Pancreas (tissue), 10 donors: ENCODE data around the gene METTL6. TPM values are rescaled to one million over a fixed set of nuclear protein-coding genes. Genes with fewer than 3 reads are reported as not detected.
A peak's percentile ranks its signal among the peaks of the same experiment; 100 is the strongest.

Experiments
- ATAC-seq, 4 donors: fragments of 200-7000 bp; cut with Tn5 transposase; one replicate each; pipeline versions ENCODE4 v1.8.0 to v1.9.1; 2020; ENCODE audit warnings: mild to moderate bottlenecking in 4 of 4, moderate library complexity in 4 of 4
- DNase-seq, 6 donors: peaks; one replicate each; pipeline ENCODE4 v3.0.0-alpha.2; 2020
- FAIRE-seq: peaks from 2 replicates; lab custom pipeline; 2012; peaks lifted over from hg19 to GRCh38; lab: Jason Lieb, UNC
- H3K27ac ChIP-seq, 4 donors: fragments of 200-600 bp; sonication (generic); 1 replicate in 3 of 4; 2 replicates in 1 of 4; pipeline versions ENCODE4 v1.5.0 to v1.8.0; 2020
- H3K27me3 ChIP-seq, 4 donors: fragments of 200-600 bp; one replicate each; pipeline ENCODE4 v1.8.0; 2021
- H3K36me3 ChIP-seq, 3 donors: fragments of 200-600 bp; sonication (generic) in 1 of 3; one replicate each; pipeline versions ENCODE4 v1.5.0 to v1.8.0; 2020 to 2021
- H3K4me1 ChIP-seq, 3 donors: fragments of 200-600 bp; one replicate each; pipeline ENCODE4 v1.8.0; 2021
- H3K4me3 ChIP-seq, 4 donors: fragments of 200-600 bp; sonication (generic) in 2 of 4; one replicate each; pipeline versions ENCODE4 v1.5.0 to v1.8.0; 2020 to 2021
- H3K9me3 ChIP-seq, 4 donors: fragments of 200-600 bp; one replicate each; pipeline ENCODE4 v1.8.0; 2021
- CTCF ChIP-seq, 4 donors: fragments of 200-600 bp; sonication (generic) in 3 of 4; IDR thresholded peaks; one replicate each; pipeline versions ENCODE4 v1.5.0 to v1.8.0; 2021; ENCODE audit warnings: antibody characterized with exemption in 4 of 4
- WGBS, 2 donors: extraction: QIAGEN DNeasy Blood & Tissue Kit; methylation state at CpG; one replicate each; pipeline ENCODE4 v1.1.7; 2013; 5-methylcytosine and 5-hydroxymethylcytosine counted together
- intact Hi-C, 3 donors: fragments of 100-400 bp; cut with DNase I; formaldehyde crosslinking; loops; one replicate each; pipeline versions ENCODE4 v1.11.1 to v1.14.2; 2022
- polyA plus RNA-seq, 2 donors: library from polyadenylated mRNA; stranded (reverse); fragments of 200-250 nt; gene quantifications; one replicate each; pipeline ENCODE4 v1.2.3, GENCODE V29; 2013
- total RNA-seq, 6 donors: library from RNA; stranded (reverse); fragmentation: NEBNext Ultra II Directional in 4 of 6; extraction: Animal tissue kit (Norgen Biotek cat#: 25700) in 4 of 6; gene quantifications; one replicate each; pipeline versions ENCODE4 v1.2.1 to v1.2.4, GENCODE V29; 2021 to 2023
- donor health status: healthy with polysubstance abuse.
- donor health status: DM: no; HTN: no; CAD: no; lungs with moderate emphysema.
- donor health status: DM: no; HTN: no; CAD: no.
- donor health status: control.
- donor health status: control.
- donor health status: Bipolar disorder and iron deficiency.
- donor health status: DM: yes; HTN: yes; CAD: no.
- donor health status: DM: no; HTN: no; CAD: no.
- donor health status: DM: no; HTN: no; CAD: no.
- donor health status: DM: yes; HTN: yes; CAD: no.

METTL6 gene
- total and polyA plus RNA-seq, 8 donors, result 3.0 to 9.9 (median 5.2) TPM

GRCh38 chr3:15409774-15410173 is 17.6 kb downstream of the METTL6 start:
- no peak for ATAC-seq
- Histone ChIP-seq H3K27ac (no peak overlapping the region), H3K36me3 (peaks cover 0 to 28% (median 4%) of the 10 kb centered on the region in 3 donors), H3K4me1 (no peaks in the 10 kb centered on the region), H3K9me3 (no peaks in the 10 kb centered on the region), H3K4me3 (no peak overlapping the region), H3K27me3 (no peaks in the 10 kb centered on the region)
- 98 to 100% methylated on average over 2 of the region's 2 CpGs for WGBS, 2 donors
- no peak for FAIRE-seq
- no peak for DNase-seq
- intact Hi-C loops, result loop anchor here in 1 of 3 donors (10.0 kb wide), 1 partner anchor 205 kb away; the partner anchor contains the start of gene CAPN7
- TF ChIP-seq CTCF (IDR thresholded peaks at IDR 0.05), result no peak

- ATAC-seq, result peak in 1 of 4 donors; percentile 23
- WGBS, 2 donors, result 79 to 84% methylated on average over 3 of the region's 3 CpGs
Measured at GRCh38 chr3:15409239-15409638, 18.1 kb downstream of the METTL6 start.

GRCh38 chr3:15405448-15406050 is 21.8 kb downstream of the METTL6 start:
- H3K4me1 ChIP-seq, result no peaks in the 10 kb centered on the region
- no peaks in the 10 kb centered on the region for H3K36me3 ChIP-seq
- H3K27me3 ChIP-seq, result no peaks in the 10 kb centered on the region
- no peak for DNase-seq
- intact Hi-C loops, result no loop called here
- peak in 3 of 4 donors; percentile 29 to 48 (median 43) for TF ChIP-seq CTCF (IDR thresholded peaks at IDR 0.05)
- no peaks in the 10 kb centered on the region for H3K9me3 ChIP-seq
- peak; percentile 17 for FAIRE-seq
- H3K4me3 ChIP-seq, result no peak overlapping the region
- WGBS, 2 donors, result 36 to 47% methylated on average over 3 of the region's 3 CpGs
- peak; percentile 43 to 78 (median 73) for ATAC-seq
- H3K27ac ChIP-seq, result no peak overlapping the region

More at GRCh38 chr3:15409239-15409638, 18.1 kb downstream of the METTL6 start:
- H3K4me3 ChIP-seq, result no peak overlapping the region
- peaks cover 0 to 23% (median 4%) of the 10 kb centered on the region in 3 donors for H3K36me3 ChIP-seq
- H3K27ac ChIP-seq, result no peak overlapping the region
- H3K9me3 ChIP-seq, result no peaks in the 10 kb centered on the region
- no peaks in the 10 kb centered on the region for H3K4me1 ChIP-seq
- TF ChIP-seq CTCF (IDR thresholded peaks at IDR 0.05), result no peak
- DNase-seq (no peak), FAIRE-seq (no peak)
- intact Hi-C loops, result no loop called here
- H3K27me3 ChIP-seq, result no peaks in the 10 kb centered on the region

- no peaks in the 10 kb centered on the region for H3K4me1 ChIP-seq
- H3K4me3 ChIP-seq, result no peak overlapping the region
- no peak for TF ChIP-seq CTCF (IDR thresholded peaks at IDR 0.05)
- FAIRE-seq (no peak), ATAC-seq (no peak), DNase-seq (no peak)
- H3K27ac ChIP-seq, result no peak overlapping the region
- H3K27me3 ChIP-seq, result no peaks in the 10 kb centered on the region
- 91 to 99% methylated on average over 1 of the region's 1 CpG for WGBS, 2 donors
- intact Hi-C loops, result no loop called here
- H3K36me3 ChIP-seq, result no peaks in the 10 kb centered on the region
- no peaks in the 10 kb centered on the region for H3K9me3 ChIP-seq
Measured at GRCh38 chr3:15404767-15405166, 22.6 kb downstream of the METTL6 start.

GRCh38 chr3:15403965-15404364 is 23.4 kb downstream of the METTL6 start:
- no peaks in the 10 kb centered on the region for H3K27me3 ChIP-seq
- no peak overlapping the region for H3K27ac ChIP-seq
- WGBS, 2 donors, result 89 to 91% methylated on average over 3 of the region's 3 CpGs
- no peak for FAIRE-seq
- DNase-seq, result no peak
- H3K4me3 ChIP-seq, result no peak overlapping the region
- ATAC-seq, result no peak
- no peaks in the 10 kb centered on the region for H3K9me3 ChIP-seq
- intact Hi-C loops, result no loop called here
- no peaks in the 10 kb centered on the region for H3K4me1 ChIP-seq
- TF ChIP-seq CTCF (IDR thresholded peaks at IDR 0.05), result no peak
- no peaks in the 10 kb centered on the region for H3K36me3 ChIP-seq
